HCEC 1CT (cell line): ENCODE measurements around the gene ATG14.
"Not testable (repeated sequence)": the region's sequence is repeated elsewhere in the genome, so short reads cannot be mapped to it uniquely, and the experiment has no call there.

Source experiments
- DNase-seq: peaks from one replicate; pipeline ENCODE4 v3.0.0-alpha.2; 2017

Gene ATG14

GRCh38 chr14:55411426-55412389 lies at the start of gene ATG14:
Gene ATG14 (minus strand): TSS chr14:55411830. CDS start chr14:55411822, 8 bp downstream.
- DNase-seq: peak; percentile 80

GRCh38 chr14:55458800-55459515 lies 47.3 kb upstream of the ATG14 start:
- DNase-seq: peak; percentile 59

DNA sequence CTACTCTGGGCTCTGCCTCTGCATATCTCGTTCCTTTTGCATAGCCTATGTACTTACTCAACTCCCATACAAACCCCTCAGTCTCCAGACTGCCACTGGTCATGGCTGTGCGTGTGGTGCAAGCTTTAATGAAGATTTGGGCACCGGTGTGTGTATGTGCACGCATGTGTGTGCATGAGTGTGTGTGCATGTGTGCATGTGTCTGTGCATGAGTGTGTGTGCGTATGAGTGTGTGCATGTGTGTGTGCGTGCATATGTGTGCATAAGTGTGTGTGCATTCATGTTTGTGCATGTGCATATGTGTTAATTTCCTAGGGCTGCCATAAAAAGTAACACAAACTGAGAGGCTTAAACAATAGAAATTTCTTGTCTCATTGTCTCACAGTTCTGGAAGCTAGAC lies 45.9 kb upstream of the ATG14 start:
- no peak for DNase-seq

GRCh38 chr14:55456411-55456810 lies 44.8 kb upstream of the ATG14 start:
- not testable (repeated sequence) for DNase-seq

DNA sequence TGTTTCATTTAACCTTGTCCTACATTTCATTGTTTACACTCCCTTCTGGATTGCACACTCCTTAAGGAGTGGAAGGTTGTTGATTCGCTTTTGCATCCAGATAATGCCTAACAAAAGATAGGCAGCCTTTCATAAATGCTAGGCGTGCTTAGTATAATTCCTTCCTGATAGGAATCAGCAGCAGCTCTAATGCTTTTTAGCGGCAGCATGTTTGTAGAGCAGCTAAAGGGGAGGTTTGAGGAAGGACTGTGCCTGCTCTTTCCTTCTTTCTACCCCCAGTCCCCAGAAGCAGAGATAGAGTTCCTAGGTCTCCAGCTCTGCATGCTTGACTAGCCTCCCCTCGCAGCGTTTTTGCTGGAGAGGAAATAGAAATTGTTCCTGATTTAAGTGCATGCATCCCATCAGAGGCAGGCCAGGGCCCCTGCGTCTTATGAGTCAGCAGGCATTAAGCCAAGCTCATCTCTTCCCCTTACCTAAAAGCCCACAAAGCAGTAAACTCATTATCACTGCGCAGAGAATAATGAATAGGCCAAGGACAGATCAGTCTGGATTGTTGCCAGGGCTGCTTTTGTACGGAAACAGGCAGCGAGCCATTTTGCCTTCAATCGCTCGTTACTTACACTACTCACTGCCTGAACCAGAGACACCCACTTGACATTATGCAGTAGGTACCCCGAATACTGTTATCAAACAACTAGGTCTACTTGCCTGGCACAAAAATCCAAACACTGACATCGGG lies 42.8 kb upstream of the ATG14 start:
- DNase-seq: peak; percentile 45

- no peak for DNase-seq
Measured at GRCh38 chr14:55451950-55452349, 40.3 kb upstream of the ATG14 start.

GRCh38 chr14:55451398-55451797 lies 39.8 kb upstream of the ATG14 start:
- DNase-seq: no peak

GRCh38 chr14:55450987-55451386 lies 39.4 kb upstream of the ATG14 start:
- DNase-seq: no peak

DNA sequence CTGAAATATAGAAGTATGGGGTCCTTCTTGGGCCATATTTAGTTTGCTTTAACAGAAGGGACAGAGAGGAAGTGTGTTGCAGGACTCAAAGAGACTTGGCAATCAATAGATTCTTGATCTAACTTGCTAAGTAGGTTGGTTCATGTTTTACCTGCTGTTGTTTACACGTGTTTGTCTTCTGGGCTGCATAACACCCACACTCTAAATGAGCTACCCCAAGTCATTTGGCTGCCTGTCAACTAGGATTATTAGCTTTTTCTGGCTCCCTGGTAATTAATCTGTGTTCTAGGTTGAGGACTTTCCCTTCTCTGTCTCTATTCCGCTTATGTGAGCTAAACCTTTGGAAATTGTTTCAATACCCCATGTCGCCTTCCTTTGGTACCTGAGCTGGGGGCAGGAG lies 38.9 kb upstream of the ATG14 start:
- DNase-seq: no peak

GRCh38 chr14:55450124-55450523 lies 38.5 kb upstream of the ATG14 start:
- no peak for DNase-seq

GRCh38 chr14:55449116-55449515 lies 37.5 kb upstream of the ATG14 start:
- no peak for DNase-seq

DNA sequence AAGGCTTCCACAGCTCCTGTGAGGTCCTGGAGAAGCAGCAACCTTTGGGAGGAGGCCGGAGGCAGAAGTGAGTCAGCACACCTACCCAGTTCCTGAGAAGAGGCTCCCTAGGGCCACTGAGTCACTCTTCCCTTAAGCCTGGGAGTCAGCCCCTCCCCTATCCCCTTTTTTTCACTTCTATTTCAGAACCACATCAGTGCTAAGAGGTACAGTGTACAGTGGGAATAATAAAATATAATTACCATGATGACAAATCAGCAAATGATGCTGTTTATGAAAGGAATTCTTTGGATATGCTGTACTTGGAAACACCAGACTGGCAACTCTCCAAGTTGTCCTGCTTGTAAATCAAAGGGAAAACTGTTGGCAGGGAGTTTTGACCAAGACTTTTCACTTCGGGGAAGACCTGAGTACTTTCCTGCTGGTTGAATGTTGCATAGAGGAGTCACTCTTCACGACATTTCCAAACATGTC lies 36.5 kb upstream of the ATG14 start:
- peak; percentile 87 for DNase-seq

DNA sequence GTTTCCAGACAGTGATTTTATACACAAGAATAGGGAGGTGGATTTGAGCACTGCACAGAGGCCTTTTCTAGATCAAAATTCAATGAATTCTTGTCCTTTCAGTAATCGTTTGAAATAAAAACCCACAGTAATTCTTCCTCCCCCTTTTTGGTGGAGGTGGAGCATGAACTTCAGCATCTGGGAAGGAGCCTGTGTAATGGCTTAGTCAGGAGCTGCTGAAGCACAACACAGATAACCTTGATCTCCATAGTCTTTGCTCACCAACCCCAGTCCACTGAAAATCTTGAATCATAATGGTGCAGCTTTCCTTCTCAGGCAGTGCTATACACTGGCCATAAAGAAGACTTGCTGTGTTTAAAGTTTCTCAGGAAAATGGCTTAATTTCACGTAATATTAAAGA lies 35.2 kb upstream of the ATG14 start:
- DNase-seq: peak; percentile 81

DNA sequence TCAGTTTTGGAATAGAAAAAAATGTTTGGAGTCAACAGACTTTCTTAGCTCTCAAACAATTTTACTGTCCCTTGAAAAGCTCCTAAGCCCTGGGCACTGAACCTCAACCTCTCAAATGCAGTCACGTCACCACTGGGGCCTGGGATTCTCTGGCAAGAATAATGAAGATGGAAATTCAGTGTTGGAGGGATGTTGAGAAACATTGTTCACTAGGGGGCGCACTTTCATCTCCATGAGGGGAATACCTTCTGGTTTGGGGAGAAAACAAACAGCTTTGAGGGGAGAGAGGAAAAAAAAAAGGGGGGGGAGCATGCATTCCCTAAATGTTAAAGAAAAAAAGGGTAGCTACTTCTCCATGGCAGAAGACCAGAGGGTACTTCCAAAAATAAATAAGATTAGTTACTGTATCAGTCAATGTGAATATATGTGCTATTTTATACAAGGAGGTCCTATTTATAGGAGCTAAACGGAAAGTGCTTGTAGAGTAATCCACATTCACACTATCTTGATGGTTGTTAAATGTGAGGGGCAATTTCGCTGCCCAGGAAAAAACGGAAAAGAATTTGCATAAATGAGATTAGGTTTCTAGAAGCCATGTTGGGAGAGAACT lies 34.6 kb upstream of the ATG14 start:
- peak; percentile 75 for DNase-seq

GRCh38 chr14:55441286-55441685 lies 29.7 kb upstream of the ATG14 start:
- no peak for DNase-seq

- no peak for DNase-seq
Measured at GRCh38 chr14:55440385-55440784, 28.8 kb upstream of the ATG14 start, which contains the start of gene TBPL2. Gene TBPL2 (minus strand): TSS chr14:55440616. CDS start chr14:55440449, 167 bp downstream.

DNA sequence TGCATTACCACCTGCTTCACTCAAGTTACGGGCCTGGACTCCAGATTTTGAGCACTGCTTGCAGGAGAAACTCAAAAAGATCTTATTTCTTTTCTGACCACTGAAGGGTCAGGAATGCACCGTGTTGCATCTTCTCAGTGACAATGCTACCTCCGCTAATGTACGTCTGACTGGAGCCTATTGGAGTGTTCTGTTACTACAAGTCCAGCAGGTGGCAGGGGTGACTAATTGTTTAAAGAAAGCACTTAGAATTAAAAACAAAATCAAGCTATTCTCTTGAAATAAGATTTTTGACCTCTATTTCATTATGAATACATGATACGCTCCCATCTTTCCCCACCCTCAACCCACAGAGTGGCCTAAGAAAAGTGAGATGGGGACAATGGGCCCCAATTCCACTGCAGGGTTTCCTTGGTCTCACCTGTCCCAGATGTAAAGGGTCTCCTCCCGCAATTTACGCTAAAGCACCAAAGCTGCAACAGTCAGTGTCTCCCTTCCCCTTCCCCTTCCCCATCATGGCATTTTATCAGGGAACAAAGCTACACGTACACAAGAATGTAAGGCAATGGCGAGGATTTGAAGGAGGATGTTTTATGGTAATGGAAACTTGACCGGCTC lies 26.5 kb upstream of the ATG14 start:
- DNase-seq: peak; percentile 52

- no peak for DNase-seq
Measured at GRCh38 chr14:55436931-55437330, 25.3 kb upstream of the ATG14 start.

- DNase-seq: no peak
Measured at GRCh38 chr14:55436519-55436918, 24.9 kb upstream of the ATG14 start.

DNA sequence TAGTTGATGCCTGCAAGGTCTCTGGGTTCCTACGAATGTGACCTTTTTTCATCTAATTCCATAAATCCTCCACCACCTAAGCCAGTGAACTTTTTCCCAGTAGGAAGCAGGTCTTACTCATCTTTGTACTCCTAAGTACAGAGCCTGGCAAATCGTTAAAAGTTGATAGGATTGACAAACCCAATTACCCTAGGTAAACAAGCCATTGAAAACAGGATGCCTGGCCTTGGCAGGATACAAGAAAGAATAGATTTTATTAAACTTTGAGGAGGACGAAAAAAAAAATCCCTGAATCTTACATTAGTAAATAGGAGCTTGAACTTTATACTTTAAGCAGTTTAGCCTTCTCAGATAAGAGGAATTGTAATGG lies 23.2 kb upstream of the ATG14 start:
- no peak for DNase-seq

GRCh38 chr14:55433880-55434804 lies 22.5 kb upstream of the ATG14 start:
- DNase-seq: no peak
